ENCODE results near the gene KCNC4.

The KCNC4 gene

DNA sequence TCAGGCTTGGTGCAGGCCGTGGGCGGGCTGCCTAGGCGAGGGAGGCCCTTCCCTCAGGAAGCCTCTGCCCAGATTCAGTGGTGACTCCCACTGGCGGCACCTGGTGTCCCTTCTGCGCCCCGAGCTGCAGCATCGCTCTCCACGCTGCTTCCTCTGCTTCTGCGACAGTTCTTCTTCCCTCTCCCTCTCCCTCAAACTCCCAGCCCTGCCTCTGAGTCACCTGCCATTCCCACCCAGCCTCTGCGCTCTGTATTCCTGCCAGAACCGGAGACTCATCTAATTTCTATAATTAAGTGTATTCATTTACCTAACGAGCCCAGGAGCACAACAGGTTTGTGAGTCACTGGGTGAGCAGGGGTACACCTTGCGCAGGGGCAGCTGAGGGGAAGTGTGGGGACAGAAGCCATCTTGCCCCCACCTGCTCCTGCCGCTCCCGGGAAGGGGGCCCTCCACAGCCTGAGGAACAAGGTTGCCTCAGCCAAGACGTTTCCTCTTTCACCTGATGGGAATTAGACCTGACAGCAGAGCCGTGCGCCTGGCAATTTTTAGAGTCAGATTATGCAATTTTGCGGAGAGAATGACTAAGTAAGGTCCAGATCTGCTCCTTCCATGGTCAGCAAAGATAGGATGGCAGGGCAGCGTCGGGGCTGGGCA lies 19.4 kb downstream of the KCNC4 start:
- DNase-seq (ENCODE audit: low read depth in 1 of 2, low spot score in 1 of 2): no peak

DNA sequence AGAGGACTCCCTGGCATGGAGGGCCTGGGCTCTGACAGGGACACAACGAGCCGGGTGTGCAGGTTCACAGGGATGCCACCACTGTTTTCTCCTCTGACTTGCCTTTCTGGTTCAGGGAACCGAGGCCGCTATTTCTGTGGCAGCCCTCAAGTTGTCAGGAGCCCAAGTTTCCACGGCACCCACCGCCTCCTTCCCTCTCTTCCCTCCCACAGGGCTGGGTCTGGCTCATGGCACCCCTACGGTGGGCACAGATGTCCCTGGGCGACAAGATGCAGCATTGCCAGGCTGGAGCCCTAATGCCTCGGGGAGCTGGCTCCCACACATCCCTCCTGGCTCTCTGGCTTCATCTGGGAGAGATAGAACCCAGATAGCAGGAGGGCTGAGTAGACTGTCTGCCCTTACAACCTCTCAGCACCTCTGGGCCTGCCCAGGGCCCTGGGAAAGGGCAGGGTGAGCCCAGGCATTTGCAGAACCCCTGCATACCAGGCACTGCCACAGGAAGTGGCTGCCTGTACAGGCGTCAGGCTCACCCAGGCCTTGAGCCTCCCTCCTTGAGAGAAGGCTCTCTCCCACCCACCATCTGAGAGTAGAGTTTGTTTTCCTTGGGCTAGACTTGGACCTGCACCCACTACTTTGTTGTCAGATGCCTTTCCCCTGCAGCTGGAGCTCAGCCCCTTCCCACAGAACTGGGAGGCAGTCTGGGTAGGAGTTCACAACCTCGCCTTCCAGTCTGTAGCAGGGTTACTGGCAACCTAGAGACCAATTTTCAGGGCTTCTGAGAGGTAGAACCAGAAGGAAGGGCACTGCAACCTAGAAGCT lies 20.5 kb downstream of the KCNC4 start:
- DNase-seq (ENCODE audit: low read depth in 1 of 2, low spot score in 1 of 2): no peak

DNA sequence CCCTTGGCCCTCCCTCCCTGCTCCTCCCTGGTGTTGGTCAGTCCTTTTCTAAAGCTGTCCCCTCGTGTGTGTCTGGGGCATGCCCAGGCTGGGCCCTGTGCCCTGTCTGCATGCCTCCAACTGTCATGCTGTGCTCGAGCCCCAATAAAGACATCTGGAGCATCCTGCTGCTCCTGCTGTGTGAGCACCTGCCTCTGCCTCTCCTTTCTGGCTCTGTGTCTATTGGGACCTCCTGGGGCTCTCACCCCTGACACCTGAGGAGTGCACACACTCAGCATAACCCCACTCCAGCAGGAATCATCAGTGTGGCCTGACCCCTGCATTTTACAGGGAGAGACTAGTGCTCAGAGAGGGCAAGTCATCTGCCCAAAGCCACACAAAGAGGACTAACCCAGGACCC lies 23.7 kb downstream of the KCNC4 start:
- DNase-seq (ENCODE audit: low read depth in 1 of 2, low spot score in 1 of 2): no peak

DNA sequence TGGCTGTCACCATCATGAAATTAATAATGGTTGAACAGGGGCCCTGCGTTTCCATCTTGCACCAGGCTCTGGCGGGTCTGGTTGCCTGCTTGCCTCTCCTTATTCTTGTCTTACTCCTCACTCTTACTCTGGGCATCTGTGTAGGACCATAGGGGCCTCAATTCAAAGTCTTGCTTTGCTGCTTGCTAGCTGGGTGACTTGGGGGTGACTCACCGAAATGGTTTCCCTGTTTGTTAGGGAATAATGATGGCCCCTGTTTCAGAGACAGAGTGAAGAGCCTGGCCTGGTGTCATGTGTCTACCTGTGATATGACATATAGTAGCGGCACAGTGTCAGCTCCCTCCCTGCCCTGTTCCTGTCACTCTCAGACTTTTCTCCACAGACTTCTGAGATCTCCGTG lies 24.6 kb downstream of the KCNC4 start:
- DNase-seq (ENCODE audit: low read depth in 1 of 2, low spot score in 1 of 2): no peak

- DNase-seq (ENCODE audit: low read depth in 1 of 2, low spot score in 1 of 2): no peak
Observed at GRCh38 chr1:110235181-110235833, 25.2 kb downstream of the KCNC4 start.

DNA sequence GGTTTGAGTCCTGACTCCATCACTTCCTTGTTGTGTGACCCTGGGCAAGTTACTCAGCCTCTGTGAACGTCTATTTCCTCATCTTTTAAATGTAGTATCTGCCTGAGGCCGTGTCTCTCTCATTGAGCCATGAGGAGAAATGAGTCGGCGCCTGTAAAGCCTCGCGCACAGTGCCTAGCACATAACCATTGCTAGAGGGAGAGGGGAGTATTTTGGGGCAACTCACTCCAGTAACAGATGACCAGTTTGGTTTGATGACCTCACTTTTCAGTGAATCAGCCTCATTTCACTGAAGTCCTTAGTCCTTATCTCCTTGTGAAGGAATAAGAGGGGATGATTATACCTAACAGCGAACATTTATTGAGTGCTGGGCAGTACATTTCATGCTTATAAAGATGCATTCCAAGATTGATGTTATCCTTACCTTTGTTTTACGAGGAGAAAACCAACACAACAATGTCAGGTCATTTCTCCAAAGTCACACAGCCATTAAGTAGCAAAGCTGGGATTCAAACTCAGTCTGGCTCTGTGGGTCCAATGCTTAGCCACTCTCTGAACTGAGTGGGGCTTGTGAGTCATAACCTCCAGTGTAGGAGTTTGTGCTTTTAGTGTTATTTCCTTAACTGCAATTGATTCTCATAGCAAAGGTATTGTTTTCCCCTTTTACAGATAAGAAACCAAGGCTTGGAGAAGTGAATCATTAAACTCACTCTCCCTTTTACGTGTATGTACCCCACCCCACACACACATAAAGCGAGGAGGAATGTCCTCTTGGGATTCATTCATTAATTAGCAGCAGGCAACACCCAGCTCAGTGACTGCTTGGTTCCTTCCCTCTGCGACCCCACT lies 25.9 kb downstream of the KCNC4 start:
- DNase-seq (ENCODE audit: low read depth in 1 of 2, low spot score in 1 of 2): peak in 1 of 2 donors; percentile 40

- no peak for DNase-seq (ENCODE audit: low read depth in 1 of 2, low spot score in 1 of 2)
Observed at GRCh38 chr1:110237386-110238152, 27.5 kb downstream of the KCNC4 start.

GRCh38 chr1:110239441-110240430 lies 29.6 kb downstream of the KCNC4 start:
- no peak for DNase-seq (ENCODE audit: low read depth in 1 of 2, low spot score in 1 of 2)

GRCh38 chr1:110240476-110241210 lies 30.5 kb downstream of the KCNC4 start:
- DNase-seq (ENCODE audit: low read depth in 1 of 2, low spot score in 1 of 2): no peak

GRCh38 chr1:110241516-110241915 lies 31.4 kb downstream of the KCNC4 start:
- no peak for DNase-seq (ENCODE audit: low read depth in 1 of 2, low spot score in 1 of 2)

- no peak for DNase-seq (ENCODE audit: low read depth in 1 of 2, low spot score in 1 of 2)
Observed at GRCh38 chr1:110242062-110242461, 31.9 kb downstream of the KCNC4 start.

- no peak for DNase-seq (ENCODE audit: low read depth in 1 of 2, low spot score in 1 of 2)
Observed at GRCh38 chr1:110242731-110243130, 32.6 kb downstream of the KCNC4 start.

DNA sequence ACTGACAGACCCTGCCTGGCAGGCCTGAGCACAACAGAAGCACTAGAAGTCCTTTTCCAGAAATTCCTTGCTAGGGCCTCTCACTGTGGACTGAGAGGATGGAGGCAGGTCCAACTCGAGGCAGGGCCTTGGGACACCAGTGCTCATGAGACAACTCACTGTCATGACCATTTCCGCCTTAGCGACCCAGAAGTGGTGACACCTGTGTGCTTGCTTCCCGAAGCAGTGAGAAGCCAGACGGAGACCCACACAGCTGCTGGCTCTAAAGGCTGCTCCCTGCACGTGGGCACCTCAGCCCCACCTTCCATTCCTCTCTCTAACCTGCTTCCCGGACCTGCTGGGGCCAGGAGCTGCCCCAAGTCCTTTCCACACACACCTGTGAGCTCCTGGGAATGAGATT lies 33.0 kb downstream of the KCNC4 start:
- DNase-seq (ENCODE audit: low read depth in 1 of 2, low spot score in 1 of 2): no peak

DNA sequence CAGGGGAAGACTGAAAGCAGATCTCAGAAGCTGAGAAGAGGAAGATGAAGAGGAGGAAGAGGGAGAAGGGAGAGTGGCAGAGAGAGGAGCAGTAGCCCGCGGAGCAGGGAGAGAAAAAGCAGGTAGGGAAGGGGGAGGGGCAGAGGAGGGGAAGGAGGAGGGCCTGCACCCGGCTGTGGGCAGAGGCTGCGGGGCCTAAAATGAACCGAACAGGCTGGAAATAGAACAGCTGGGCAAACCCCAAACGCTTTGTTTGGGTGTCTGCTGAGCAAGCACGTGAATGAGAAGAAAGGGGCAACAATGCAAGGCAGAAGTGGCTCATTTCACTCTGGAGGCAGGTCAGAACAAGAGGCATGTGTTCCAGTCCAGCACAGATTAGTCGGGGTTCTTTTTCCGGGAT lies 33.5 kb downstream of the KCNC4 start:
- DNase-seq (ENCODE audit: low read depth in 1 of 2, low spot score in 1 of 2): no peak

DNA sequence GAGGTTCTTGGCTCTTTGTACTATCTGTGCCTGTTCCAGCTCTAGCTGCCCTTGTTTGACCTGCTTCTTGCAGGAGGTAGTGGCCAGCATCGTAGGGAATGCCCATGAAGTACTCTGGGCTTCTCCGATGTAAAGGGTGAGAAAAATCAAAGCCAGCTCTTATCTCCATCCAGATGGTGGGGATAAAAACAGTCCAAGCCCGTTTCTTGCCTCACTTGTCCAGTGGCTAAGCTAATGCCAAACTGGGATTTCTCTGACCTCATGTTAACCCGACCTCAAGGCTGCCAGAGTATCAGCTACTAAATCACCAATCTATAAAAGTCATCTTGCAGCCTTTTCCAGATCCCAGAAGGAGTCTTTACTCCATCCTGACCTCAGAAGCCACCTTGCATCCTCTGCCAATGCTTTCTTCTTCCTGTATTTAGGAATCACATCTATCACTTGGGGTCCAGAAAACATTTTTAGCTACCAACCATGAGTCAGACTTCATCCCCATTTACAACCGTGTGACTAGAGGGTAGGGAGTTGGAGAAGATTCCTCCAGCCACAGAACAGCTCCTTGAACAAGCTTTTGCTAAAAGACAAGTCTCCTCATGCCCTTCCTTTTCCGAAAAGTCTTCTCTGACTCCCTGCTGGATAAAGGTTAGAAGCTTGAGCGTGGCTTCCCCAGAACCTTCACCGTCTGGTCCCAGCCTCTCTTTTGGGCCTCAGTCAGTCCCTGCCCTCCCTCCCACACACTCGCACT lies 35.9 kb downstream of the KCNC4 start:
- no peak for DNase-seq (ENCODE audit: low read depth in 1 of 2, low spot score in 1 of 2)

GRCh38 chr1:110248746-110249145 lies 38.6 kb downstream of the KCNC4 start:
- no peak for DNase-seq (ENCODE audit: low read depth in 1 of 2, low spot score in 1 of 2)

DNA sequence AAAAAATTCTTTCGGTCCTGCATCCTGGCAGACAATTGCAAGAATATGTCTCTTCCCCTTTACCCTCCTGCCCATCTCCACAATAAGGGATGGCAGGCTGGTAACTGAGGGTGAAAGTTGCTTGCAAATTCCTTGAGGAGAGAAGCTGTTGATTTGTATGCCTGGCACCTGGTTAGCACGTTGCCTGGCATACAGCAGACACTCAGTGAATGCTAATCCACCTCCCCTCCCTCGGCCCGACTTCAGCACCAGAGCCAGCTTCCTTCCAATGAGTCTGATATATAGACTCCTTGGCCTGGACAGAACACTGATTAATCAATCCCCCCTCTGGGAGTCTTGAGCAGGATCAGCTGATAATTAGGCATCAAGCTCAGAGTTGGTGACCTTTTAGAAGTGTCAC lies 39.1 kb downstream of the KCNC4 start:
- no peak for DNase-seq (ENCODE audit: low read depth in 1 of 2, low spot score in 1 of 2)

DNA sequence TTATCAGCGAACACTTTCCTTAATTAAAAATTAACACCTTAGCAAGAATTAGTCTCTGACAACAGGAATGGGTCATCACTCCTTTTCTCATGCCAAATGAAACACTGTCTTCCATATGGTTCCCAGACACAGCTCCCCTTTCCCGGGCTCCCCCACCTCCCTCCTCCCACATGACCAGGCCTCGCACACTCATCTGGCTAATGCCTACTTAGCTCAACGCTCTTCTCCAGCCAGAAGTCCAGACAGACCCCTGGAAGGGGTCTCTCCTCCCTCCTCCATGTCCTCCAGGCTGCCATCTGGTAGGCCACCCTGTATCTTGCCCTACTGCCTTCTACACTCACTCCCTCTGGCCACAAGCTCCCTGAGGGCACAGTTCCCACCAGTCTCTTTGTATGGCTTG lies 39.9 kb downstream of the KCNC4 start:
- DNase-seq (ENCODE audit: low read depth in 1 of 2, low spot score in 1 of 2): no peak
